ENCODE measurements around the gene CATSPER3. TPM values are rescaled to one million over a fixed set of nuclear protein-coding genes. Genes with fewer than 3 reads are reported as not detected.

CATSPER3 gene
- total and polyA plus RNA-seq, 2 of the 8 experiments (the other 6 are each of a cell fraction or from before 2014, with no cell fraction given): 0.62 TPM; not detected in 1

- H3K14ac ChIP-seq (ENCODE audit: insufficient read length): no peak overlapping the region
- H3K4me2 ChIP-seq (ENCODE audit: insufficient read depth in 1 of 2, low read depth in 2 of 2, low read length in 2 of 2): no peak overlapping the region
- H3K36me3 ChIP-seq (ENCODE audit: control insufficient read depth in 2 of 4, insufficient read depth in 4 of 4, low read length in 3 of 4): peaks cover 0 to 8% (median 0%) of the 10 kb centered on the region in 4 experiments; a peak in 2 of 8 replicates
- H3K23me2 ChIP-seq (ENCODE audit: low read depth, low read length): no peaks in the 10 kb centered on the region
- no peak overlapping the region for H2BK120ac ChIP-seq (replicated peaks; ENCODE audit: low read depth, low read length)
- H2BK15ac ChIP-seq (ENCODE audit: low read length): no peak overlapping the region
- no peak overlapping the region for H3K4ac ChIP-seq (replicated peaks; ENCODE audit: insufficient read length, low read depth, low read length)
- no peaks in the 10 kb centered on the region for H4K20me1 ChIP-seq (replicated peaks in 1 of 2; ENCODE audit: control insufficient read depth in 1 of 2, insufficient read depth in 2 of 2, low read length in 2 of 2)
- H2AK5ac ChIP-seq (ENCODE audit: low read depth, low read length): no peak overlapping the region
- no peak for DNase-seq (ENCODE audit: low read depth in 1 of 2, low spot score in 2 of 2)
- no peak overlapping the region for H4K8ac ChIP-seq (ENCODE audit: extremely low read depth, insufficient read depth, low read length)
- H3K23ac ChIP-seq (ENCODE audit: insufficient read length): no peak overlapping the region
- no peaks in the 10 kb centered on the region for H3K79me2 ChIP-seq (ENCODE audit: control insufficient read depth in 1 of 2, insufficient read depth in 2 of 2, low read length in 2 of 2)
- CTCF ChIA-PET (ENCODE audit: partially characterized antibody): no interaction called here
- no peak overlapping the region for H2BK20ac ChIP-seq (ENCODE audit: low read length)
- no peak overlapping the region for H2AFZ ChIP-seq (ENCODE audit: low read length)
- no peak overlapping the region for H2BK5ac ChIP-seq (ENCODE audit: low read depth, low read length)
- no peak overlapping the region for H4K5ac ChIP-seq (ENCODE audit: insufficient read length, low read depth, low read length)
- H3K79me1 ChIP-seq (ENCODE audit: low read depth, low read length): no peaks in the 10 kb centered on the region
- no peak overlapping the region for H3K9ac ChIP-seq (replicated peaks in 1 of 4; ENCODE audit: extremely low read depth in 1 of 4, low read depth in 3 of 4, low read length in 3 of 4)
- POLR2A ChIA-PET (ENCODE audit: partially characterized antibody): no interaction called here
- no peak overlapping the region for H2BK12ac ChIP-seq (ENCODE audit: low read depth, low read length)
- H3K27ac ChIP-seq (ENCODE audit: low read depth, low read length): no peak overlapping the region
- FAIRE-seq: no peak
- H3K4me1 ChIP-seq (replicated peaks in 1 of 4; ENCODE audit: control insufficient read depth in 3 of 4, insufficient read depth in 4 of 4, low read length in 3 of 4): no peaks in the 10 kb centered on the region
- no peak overlapping the region for H4K91ac ChIP-seq (replicated peaks; ENCODE audit: insufficient read length, low read length)
- TF ChIP-seq JUND (IDR thresholded peaks at IDR 0.05; ENCODE audit: low read length) (no peak), CEBPB (IDR thresholded peaks at IDR 0.05; ENCODE audit: low read depth, low read length) (peak; percentile 22; the same call in 1 of the 2 replicates)
- peaks cover 26 to 29% of the 10 kb centered on the region in 2 experiments for H3K9me3 ChIP-seq (ENCODE audit: insufficient read depth in 2 of 2, low read depth in 1 of 2, low read length in 1 of 2)
- H3K56ac ChIP-seq (replicated peaks; ENCODE audit: insufficient read length, low read depth, low read length): no peak overlapping the region
- no peak overlapping the region for H3K18ac ChIP-seq (ENCODE audit: extremely low read depth, low read length)
- H3K27me3 ChIP-seq (replicated peaks in 1 of 4; ENCODE audit: control insufficient read depth in 3 of 4, extremely low read depth in 1 of 4, insufficient read depth in 3 of 4, low read length in 3 of 4): no peaks in the 10 kb centered on the region
- WGBS, 2 experiments (ENCODE audit: extremely low coverage in 1 of 2, insufficient coverage in 1 of 2, insufficient read length in 1 of 2, insufficient replicate concordance in 2 of 2, low coverage in 1 of 2, low lambda C conversion rate in 2 of 2, missing lambda C conversion rate in 1 of 2): 94% methylated on average over 1 of the region's 1 CpG; no CpG with 5 or more reads in 1 of the 2 experiments
- no peak overlapping the region for H3K4me3 ChIP-seq (ENCODE audit: extremely low read depth in 1 of 4, insufficient read depth in 2 of 4, low read depth in 3 of 4, low read length in 4 of 4)
These were observed 9.1 kb downstream of the CATSPER3 start for GRCh38 chr5:134976841-134977240.
